B cell (primary cell): Measurements from ENCODE around the gene FRMD6. TPM values are rescaled to one million over a fixed set of nuclear protein-coding genes. Genes with fewer than 3 reads are reported as not detected.
"Not testable (repeated sequence)": the region's sequence is repeated elsewhere in the genome, so short reads cannot be mapped to it uniquely, and the experiment has no call there.

Experiments
- ATAC-seq: fragments of 200-7000 bp; cut with Tn5 transposase; one replicate; pipeline ENCODE4 v1.10.0; 2021; ENCODE audit warnings: low read depth, mild to moderate bottlenecking, moderate number of reproducible peaks, moderate library complexity
- CTCF ChIA-PET: fragments of 350-600 bp; sonication (Branson Sonifier 250); formaldehyde crosslinking; loops from one replicate; lab custom pipeline; 2021; ENCODE audit warnings: antibody characterized with exemption, inconsistent platforms; lab: Charles Lee
- POLR2A ChIA-PET: fragments of 350-600 bp; sonication (Branson Sonifier 250); formaldehyde crosslinking; loops from one replicate; lab custom pipeline; 2021; ENCODE audit warnings: antibody characterized with exemption; lab: Charles Lee
- DNase-seq: peaks from one replicate; pipeline ENCODE4 v3.0.0; 2013
- H2AFZ ChIP-seq: 2 replicates; pipeline ENCODE4 v1.6.1; 2012; ENCODE audit warnings: mild to moderate bottlenecking, low read depth, low read length; ENCODE audit not compliant: insufficient read depth, poor library complexity, severe bottlenecking
- H3K27ac ChIP-seq, 2 donors: 1 replicate in 1 of 2; 2 replicates in 1 of 2; pipeline ENCODE4 v1.5.1; 2012 to 2013; ENCODE audit warnings: low read length in 2 of 2, mild to moderate bottlenecking in 2 of 2, moderate library complexity in 1 of 2
- H3K27me3 ChIP-seq, 4 experiments: fragments of 200-600 bp in 1 of 4; sonication (generic) in 1 of 4; replicated peaks in 1 of 4; 1 replicate in 2 of 4; 2 replicates in 2 of 4; pipeline versions ENCODE4 v1.6.1 to v1.7.0; 2013 to 2016; ENCODE audit warnings: low read length in 3 of 4, mild to moderate bottlenecking in 2 of 4, mixed read lengths in 1 of 4, moderate library complexity in 1 of 4; ENCODE audit not compliant: insufficient read depth in 4 of 4, control insufficient read depth in 3 of 4; ENCODE audit errors: control extremely low read depth in 1 of 4
- H3K36me3 ChIP-seq, 2 experiments: replicated peaks in 1 of 2; 1 replicate in 1 of 2; 2 replicates in 1 of 2; pipeline versions ENCODE4 v1.6.1 to v1.7.1; 2013; ENCODE audit warnings: low read length in 1 of 2; ENCODE audit not compliant: insufficient read depth in 2 of 2, control insufficient read depth in 1 of 2; ENCODE audit errors: control extremely low read depth in 1 of 2, extremely low read depth in 1 of 2
- H3K4me1 ChIP-seq, 2 donors: fragments of 200-600 bp in 1 of 2; sonication (generic) in 1 of 2; 1 replicate in 1 of 2; 2 replicates in 1 of 2; pipeline versions ENCODE4 v1.5.1 to v1.6.1; 2013 to 2017; ENCODE audit warnings: low read length in 2 of 2; ENCODE audit not compliant: control insufficient read depth in 2 of 2, insufficient read depth in 2 of 2
- H3K4me2 ChIP-seq: replicated peaks from 2 replicates; pipeline ENCODE3; 2012; ENCODE audit warnings: mild to moderate bottlenecking, low read depth, low read length; ENCODE audit not compliant: poor library complexity, severe bottlenecking
- H3K4me3 ChIP-seq, 5 experiments: fragments of 200-600 bp in 1 of 5; sonication (generic) in 1 of 5; 1 replicate in 3 of 5; 2 replicates in 2 of 5; pipeline versions ENCODE4 v1.5.1 to v1.7.0; 2011 to 2016; ENCODE audit warnings: low read length in 4 of 5, mild to moderate bottlenecking in 4 of 5, low read depth in 2 of 5, control low read depth in 1 of 5, moderate library complexity in 1 of 5; ENCODE audit not compliant: insufficient read depth in 1 of 5; ENCODE audit errors: control extremely low read depth in 1 of 5, extremely low read depth in 1 of 5
- H3K79me2 ChIP-seq: fragments of 200-600 bp; sonication (generic); one replicate; pipeline ENCODE4 v1.6.0; 2016; ENCODE audit warnings: low read length; ENCODE audit not compliant: control insufficient read depth, insufficient read depth
- H3K9ac ChIP-seq: fragments of 200-600 bp; sonication (generic); 2 replicates; pipeline ENCODE4 v1.6.1; 2017; ENCODE audit warnings: mild to moderate bottlenecking, low read length, moderate library complexity
- H3K9me3 ChIP-seq, 3 donors: one replicate each; pipeline versions ENCODE4 v1.6.1 to v1.7.1; 2013; ENCODE audit warnings: low read length in 2 of 3; ENCODE audit not compliant: control insufficient read depth in 2 of 3, insufficient read depth in 1 of 3; ENCODE audit errors: control extremely low read depth in 1 of 3
- H4K20me1 ChIP-seq: 2 replicates; pipeline ENCODE4 v1.6.0; 2012; ENCODE audit warnings: mild to moderate bottlenecking, low read length; ENCODE audit not compliant: insufficient read depth, control insufficient read depth, poor library complexity, severe bottlenecking
- H3K27ac Mint-ChIP-seq: one replicate; pipeline ENCODE4 v1.8.0; 2021; ENCODE audit warnings: mixed read lengths
- H3K27me3 Mint-ChIP-seq: one replicate; pipeline ENCODE4 v1.8.0; 2021; ENCODE audit warnings: mixed read lengths
- H3K4me1 Mint-ChIP-seq: one replicate; pipeline ENCODE4 v1.8.0; 2021; ENCODE audit warnings: mixed read lengths
- H3K4me3 Mint-ChIP-seq: one replicate; pipeline ENCODE4 v1.8.0; 2021; ENCODE audit warnings: mixed read lengths
- H3K9me3 Mint-ChIP-seq: one replicate; pipeline ENCODE4 v1.8.0; 2022; ENCODE audit warnings: mixed read lengths; ENCODE audit not compliant: insufficient read depth
- CTCF ChIP-seq: fragments of 200-600 bp; IDR thresholded peaks from one replicate; pipeline ENCODE4 v1.8.0; 2022; ENCODE audit warnings: antibody characterized with exemption, mild to moderate bottlenecking
- EZH2 ChIP-seq: IDR thresholded peaks from 2 replicates; pipeline ENCODE4 v1.6.1; 2012; ENCODE audit warnings: borderline replicate concordance, low read depth, mild to moderate bottlenecking, moderate library complexity, low read length; ENCODE audit not compliant: insufficient read depth, poor library complexity, severe bottlenecking
- WGBS: methylation state at CpG from one replicate; pipeline ENCODE4 v1.1.5; 2013; ENCODE audit warnings: missing lambda C conversion rate; ENCODE audit not compliant: insufficient coverage; 5-methylcytosine and 5-hydroxymethylcytosine counted together
- intact Hi-C: fragments of 100-400 bp; cut with micrococcal nuclease; formaldehyde crosslinking; loops from one replicate; pipeline ENCODE4 v1.10.0; 2022
- polyA plus RNA-seq: library from polyadenylated mRNA; depleted of rRNA; stranded (reverse); fragments of >200 nt; gene quantifications from 2 replicates; pipeline ENCODE4 v1.2.3, GENCODE V29; 2012
- total RNA-seq, 2 donors: library from RNA; stranded (reverse); fragments of 120-200 nt in 1 of 2; gene quantifications; 1 replicate in 1 of 2; 2 replicates in 1 of 2; pipeline versions ENCODE4 v1.2.3 to v1.2.4, GENCODE V29; 2013 to 2022

Gene FRMD6
- total and polyA plus RNA-seq, 2 donors (not counting 1 experiment from before 2014, with no cell fraction given): 0.03 to 0.30 TPM

GRCh38 chr14:51759950-51760349 lies 108.2 kb downstream of the FRMD6 start:
- no peak overlapping the region for H2AFZ ChIP-seq
- CTCF ChIA-PET: no interaction called here
- WGBS: 98% methylated on average over 13 of the region's 18 CpGs
- TF ChIP-seq CTCF (no peak), EZH2 (no peak)
- no peak overlapping the region for H3K4me3 ChIP-seq
- Mint-ChIP-seq H3K27me3 (peaks cover 25% of the 10 kb centered on the region), H3K27ac (no peak overlapping the region), H3K9me3 (no peaks in the 10 kb centered on the region), H3K4me1 (no peaks in the 10 kb centered on the region), H3K4me3 (no peak overlapping the region)
- intact Hi-C loops: no loop called here
- no peaks in the 10 kb centered on the region for H3K27me3 ChIP-seq
- no peak for ATAC-seq
- POLR2A ChIA-PET: no interaction called here
- no peaks in the 10 kb centered on the region for H3K4me1 ChIP-seq
- peaks cover 0 to 3% (median 0%) of the 10 kb centered on the region in 3 donors for H3K9me3 ChIP-seq
- H3K9ac ChIP-seq: no peak overlapping the region
- H3K36me3 ChIP-seq: no peaks in the 10 kb centered on the region
- DNase-seq: no peak
- no peak overlapping the region for H3K27ac ChIP-seq
- no peaks in the 10 kb centered on the region for H4K20me1 ChIP-seq
- no peaks in the 10 kb centered on the region for H3K79me2 ChIP-seq
- H3K4me2 ChIP-seq: no peak overlapping the region

DNA sequence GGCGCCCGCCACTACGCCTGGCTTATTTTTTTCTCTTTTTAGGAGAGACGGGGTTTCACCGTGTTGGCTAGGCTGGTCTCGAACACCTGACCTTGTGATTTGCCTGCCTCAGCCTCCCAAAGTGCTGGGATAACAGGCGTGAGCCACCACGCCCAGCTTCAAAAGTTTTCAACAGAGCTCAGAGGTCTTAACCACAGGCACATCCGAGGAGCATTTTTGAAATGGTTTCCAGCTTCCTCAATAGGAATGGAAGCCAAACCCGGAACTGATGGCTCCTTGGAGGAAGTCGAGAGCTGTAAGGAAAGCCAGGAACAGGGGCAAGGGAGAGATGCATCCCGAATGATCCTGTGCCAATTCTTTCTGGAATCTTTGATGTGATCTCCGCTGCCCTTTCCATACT lies 114.0 kb downstream of the FRMD6 start:
- not testable (repeated sequence) for H4K20me1 ChIP-seq
- peaks cover 36% of the 10 kb centered on the region for H3K27me3 Mint-ChIP-seq

DNA sequence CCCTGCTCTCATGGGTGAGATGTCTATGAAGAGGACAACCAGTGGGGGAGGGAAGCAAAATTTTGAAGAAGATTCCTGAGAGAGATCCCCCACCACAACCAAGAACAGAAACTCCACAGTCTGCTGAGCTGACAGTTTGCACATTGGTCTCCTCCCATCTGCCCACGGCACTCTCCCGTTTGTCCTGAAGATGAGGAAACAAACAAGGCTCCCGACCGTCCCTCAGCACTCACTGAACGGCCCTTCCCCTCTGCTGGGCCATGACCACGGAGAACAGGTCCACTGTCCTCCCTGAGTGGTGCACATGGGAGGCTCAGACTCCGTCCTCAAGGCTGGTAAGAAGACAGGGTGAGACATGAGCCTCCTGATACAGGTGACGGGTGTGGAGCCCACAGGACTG lies 114.9 kb downstream of the FRMD6 start:
- H3K4me1 Mint-ChIP-seq, H3K9me3 ChIP-seq, ATAC-seq, H3K36me3 ChIP-seq, H3K27me3 ChIP-seq, H3K4me3 ChIP-seq, H3K27ac ChIP-seq, H3K4me3 Mint-ChIP-seq, intact Hi-C loops, H3K9ac ChIP-seq, H3K4me2 ChIP-seq, H3K27ac Mint-ChIP-seq, DNase-seq, H4K20me1 ChIP-seq, POLR2A ChIA-PET, CTCF ChIA-PET, H3K79me2 ChIP-seq, H2AFZ ChIP-seq, H3K4me1 ChIP-seq, H3K9me3 Mint-ChIP-seq: not testable (repeated sequence)
- peaks cover 33% of the 10 kb centered on the region for H3K27me3 Mint-ChIP-seq
- WGBS: 63% methylated on average over 6 of the region's 8 CpGs

More for the DNA sequence above, 114.0 kb downstream of the FRMD6 start:
- ATAC-seq, intact Hi-C loops, H3K4me3 ChIP-seq, POLR2A ChIA-PET, H3K36me3 ChIP-seq, H3K27ac ChIP-seq, H2AFZ ChIP-seq, H3K27me3 ChIP-seq, H3K4me3 Mint-ChIP-seq, H3K9me3 Mint-ChIP-seq, H3K4me1 ChIP-seq, H3K79me2 ChIP-seq, H3K4me1 Mint-ChIP-seq, DNase-seq, H3K4me2 ChIP-seq, H3K27ac Mint-ChIP-seq, H3K9me3 ChIP-seq, H3K9ac ChIP-seq: not testable (repeated sequence)
- 93% methylated on average over 12 of the region's 13 CpGs for WGBS
- CTCF ChIA-PET: interaction anchor here (1.1 kb wide), 1 partner anchor 14 kb away, joined by 3 read pairs; no protein-coding TSS in a partner anchor
